GM12878 (cell line): ENCODE data around the gene SAPCD2.

ENCODE experiments used
- CREM ChIP-seq: IDR thresholded peaks from 2 replicates; pipeline ENCODE4 v1.6.1; 2014; ENCODE audit warnings: antibody characterized with exemption, low read depth
- CTCF ChIP-seq, 3 experiments: IDR thresholded peaks in 2 of 3; conservative IDR thresholded peaks in 1 of 3; 2 replicates each; pipeline ENCODE4 v1.5.1; 2011; ENCODE audit warnings: low read depth in 3 of 3, low read length in 3 of 3, mild to moderate bottlenecking in 3 of 3, control low read depth in 2 of 3, moderate library complexity in 2 of 3, inconsistent platforms in 1 of 3, mixed read lengths in 1 of 3; ENCODE audit not compliant: control insufficient read depth in 2 of 3, insufficient read depth in 1 of 3; ENCODE audit errors: extremely low read depth in 1 of 3
- EZH2 ChIP-seq: IDR thresholded peaks from 2 replicates; pipeline ENCODE4 v1.6.1; 2012; ENCODE audit warnings: low read depth, mild to moderate bottlenecking, control low read depth, inconsistent platforms, low read length, borderline replicate concordance; ENCODE audit not compliant: control insufficient read depth
- JUND ChIP-seq: IDR thresholded peaks from 2 replicates; pipeline ENCODE4 v1.6.1; 2012; ENCODE audit warnings: low read depth, mild to moderate bottlenecking, low read length, improper control_type of control experiment, moderate library complexity
- MTA3 ChIP-seq: IDR thresholded peaks from 2 replicates; pipeline ENCODE4 v1.6.1; 2012; ENCODE audit warnings: low read length, inconsistent platforms, borderline replicate concordance
- MXI1 ChIP-seq: fragments of 150-350 bp; IDR thresholded peaks from 2 replicates; pipeline ENCODE4 v1.6.1; 2011; ENCODE audit warnings: low read depth, mild to moderate bottlenecking, inconsistent platforms, low read length, improper control_type of control experiment
- MYC ChIP-seq: IDR thresholded peaks from 2 replicates; pipeline ENCODE4 v1.6.1; 2011; ENCODE audit warnings: mild to moderate bottlenecking, low read length, moderate library complexity, inconsistent platforms; ENCODE audit not compliant: insufficient read depth, insufficient replicate concordance, insufficient read length, severe bottlenecking
- SIN3A ChIP-seq: IDR thresholded peaks from 2 replicates; pipeline ENCODE4 v1.6.1; 2012; ENCODE audit warnings: low read depth, low read length, improper control_type of control experiment

- TF ChIP-seq MTA3 (no peak), SIN3A (no peak), MYC (no peak), CTCF (IDR thresholded peaks at IDR 0.05 in 2 of 3, conservative IDR thresholded peaks at IDR 0.05 in 1 of 3; ENCODE audit: control insufficient read depth in 2 of 3, extremely low read depth in 1 of 3, insufficient read depth in 1 of 3, low read depth in 3 of 3, low read length in 3 of 3) (no peak), CREM (no peak), EZH2 (no peak), JUND (no peak), MXI1 (no peak)
Measured at GRCh38 chr9:137057545-137057944, 12.8 kb downstream of the SAPCD2 start.
